ENCODE measurements around the gene NT5DC3.
"Not testable (repeated sequence)": the region's sequence is repeated elsewhere in the genome, so short reads cannot be mapped to it uniquely, and the experiment has no call there.

NT5DC3 gene

DNA sequence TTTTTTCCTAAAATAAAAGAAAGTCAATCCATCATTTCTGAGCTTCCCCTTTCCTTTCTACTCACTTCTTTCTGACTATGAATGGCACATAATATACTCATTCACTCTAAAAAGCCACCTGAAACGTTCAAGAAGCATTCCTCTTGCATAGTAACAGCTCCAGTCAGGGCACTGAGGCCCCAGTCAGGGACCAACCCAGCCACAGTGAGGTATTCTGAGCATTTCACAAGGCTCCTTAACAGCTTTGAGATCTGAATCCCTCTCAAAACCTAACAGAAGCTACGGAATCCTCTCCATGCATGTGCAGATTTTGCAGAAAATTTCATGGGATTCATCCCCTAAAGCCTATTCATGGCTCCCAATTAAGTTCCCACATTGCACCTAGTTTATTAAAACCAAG lies 23.2 kb downstream of the NT5DC3 start:
- CTCF ChIA-PET, result no interaction called here

DNA sequence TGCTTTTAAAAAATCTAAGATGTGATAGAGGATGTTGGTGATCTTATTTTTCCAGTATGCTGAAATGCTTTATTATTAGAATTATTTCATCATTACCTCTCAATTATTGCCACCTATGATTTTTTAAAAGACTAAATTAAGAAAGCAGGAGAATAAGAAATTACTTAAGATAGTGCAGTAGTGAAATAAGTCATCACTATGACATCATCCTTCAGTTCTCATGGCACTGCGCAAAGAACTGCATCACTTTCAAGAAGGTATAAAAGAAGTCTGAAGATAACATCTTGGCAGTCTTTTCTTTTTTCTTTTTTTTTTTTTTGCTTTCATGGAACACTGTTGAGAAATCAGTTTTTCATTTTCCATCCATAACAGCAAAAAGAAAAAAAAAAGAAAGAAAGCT lies 24.4 kb downstream of the NT5DC3 start:
- Mint-ChIP-seq H3K4me1 (no peaks in the 10 kb centered on the region), H3K27me3 (no peaks in the 10 kb centered on the region), H3K27ac (no peak overlapping the region), H3K4me3 (no peak overlapping the region), H3K36me3 (peaks cover 2% of the 10 kb centered on the region), H3K9me3 (peaks cover 4% of the 10 kb centered on the region)
- CTCF ChIA-PET, result no interaction called here
- DNase-seq, result no peak

More for the DNA sequence above, 23.2 kb downstream of the NT5DC3 start:
- Mint-ChIP-seq H3K27ac (no peak overlapping the region), H3K4me1 (no peaks in the 10 kb centered on the region), H3K4me3 (no peak overlapping the region), H3K36me3 (peaks cover 2% of the 10 kb centered on the region), H3K9me3 (peaks cover 7% of the 10 kb centered on the region), H3K27me3 (no peaks in the 10 kb centered on the region)
- DNase-seq, result no peak

DNA sequence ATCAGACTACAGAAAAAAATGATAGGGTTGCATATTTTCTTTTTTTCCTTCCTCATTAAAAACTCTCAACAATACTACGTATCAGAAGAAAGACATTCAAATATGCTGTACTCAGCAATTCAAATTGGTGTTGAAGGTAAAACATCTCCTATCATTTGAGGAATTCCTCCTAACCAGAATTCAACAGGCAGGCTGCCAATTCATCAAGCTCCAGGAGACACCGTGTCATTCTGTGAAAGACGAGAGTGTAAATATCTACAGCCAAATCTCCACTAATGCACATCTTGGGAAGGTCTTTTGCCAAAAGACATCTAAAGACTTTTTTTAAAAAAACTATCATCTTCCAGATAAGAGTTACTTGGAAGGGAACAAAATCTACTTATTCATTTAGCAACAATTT lies 26.6 kb downstream of the NT5DC3 start:
- Mint-ChIP-seq H3K27me3 (no peaks in the 10 kb centered on the region), H3K4me1 (no peaks in the 10 kb centered on the region), H3K9me3 (no peaks in the 10 kb centered on the region), H3K27ac (no peak overlapping the region), H3K4me3 (no peak overlapping the region), H3K36me3 (no peaks in the 10 kb centered on the region)
- no peak for DNase-seq
- CTCF ChIA-PET, result no interaction called here

DNA sequence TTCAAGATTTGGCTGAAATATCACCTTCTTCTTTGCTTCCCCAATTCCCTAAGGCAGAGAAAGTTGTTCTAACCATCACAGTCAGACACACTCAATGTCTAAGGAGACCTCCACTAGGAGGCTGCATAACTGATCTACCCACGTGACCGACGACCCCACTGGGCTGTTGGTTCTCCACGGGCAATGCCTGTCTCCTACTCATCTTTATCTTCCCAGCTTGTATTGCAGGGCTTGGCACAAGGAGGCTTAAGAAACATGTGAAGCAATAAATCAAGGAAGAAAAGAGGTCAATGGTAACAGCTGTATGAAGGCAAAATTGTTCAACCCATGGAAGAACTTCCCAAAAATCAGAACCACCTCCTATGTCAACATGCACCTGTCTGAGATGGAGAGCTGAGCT lies 27.1 kb downstream of the NT5DC3 start:
- Mint-ChIP-seq H3K9me3 (no peaks in the 10 kb centered on the region), H3K4me3 (no peak overlapping the region), H3K27ac (no peak overlapping the region), H3K4me1 (no peaks in the 10 kb centered on the region), H3K27me3 (no peaks in the 10 kb centered on the region), H3K36me3 (no peaks in the 10 kb centered on the region)
- CTCF ChIA-PET, result interaction anchor here (1.3 kb wide), 1 partner anchor 9 kb away, joined by 3 read pairs; no protein-coding TSS in a partner anchor
- DNase-seq, result no peak

DNA sequence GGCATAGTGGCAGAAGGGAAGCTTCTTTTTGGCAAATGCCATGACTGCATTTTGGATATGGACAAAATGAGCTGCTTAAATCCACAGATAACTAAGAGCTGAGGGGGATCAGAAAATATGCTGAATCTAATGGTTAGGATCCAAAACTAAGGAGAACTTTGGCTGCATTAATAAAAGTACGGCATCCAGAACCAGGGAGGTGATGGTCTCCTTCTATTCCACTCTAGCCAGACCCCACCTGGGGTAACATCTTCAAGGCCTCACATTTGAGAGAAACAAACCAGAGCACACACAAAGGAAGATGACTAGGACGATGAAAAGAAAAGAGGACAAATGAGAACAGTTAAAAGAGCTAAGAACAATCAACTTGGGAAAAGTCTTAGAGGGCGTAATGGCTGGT lies 27.6 kb downstream of the NT5DC3 start:
- Mint-ChIP-seq H3K27ac (no peak overlapping the region), H3K9me3 (no peaks in the 10 kb centered on the region), H3K27me3 (no peaks in the 10 kb centered on the region), H3K36me3 (no peaks in the 10 kb centered on the region), H3K4me1 (no peaks in the 10 kb centered on the region), H3K4me3 (no peak overlapping the region)
- CTCF ChIA-PET, result interaction anchor here (1.3 kb wide), 1 partner anchor 8 kb away, joined by 3 read pairs; no protein-coding TSS in a partner anchor
- no peak for DNase-seq

GRCh38 chr12:103812789-103813188 lies 28.2 kb downstream of the NT5DC3 start:
- Mint-ChIP-seq H3K4me1 (no peaks in the 10 kb centered on the region), H3K27me3 (no peaks in the 10 kb centered on the region), H3K36me3 (no peaks in the 10 kb centered on the region), H3K27ac (no peak overlapping the region), H3K9me3 (no peaks in the 10 kb centered on the region), H3K4me3 (no peak overlapping the region)
- CTCF ChIA-PET, result interaction anchor here (1.3 kb wide), 1 partner anchor 8 kb away, joined by 3 read pairs; no protein-coding TSS in a partner anchor
- DNase-seq, result no peak

DNA sequence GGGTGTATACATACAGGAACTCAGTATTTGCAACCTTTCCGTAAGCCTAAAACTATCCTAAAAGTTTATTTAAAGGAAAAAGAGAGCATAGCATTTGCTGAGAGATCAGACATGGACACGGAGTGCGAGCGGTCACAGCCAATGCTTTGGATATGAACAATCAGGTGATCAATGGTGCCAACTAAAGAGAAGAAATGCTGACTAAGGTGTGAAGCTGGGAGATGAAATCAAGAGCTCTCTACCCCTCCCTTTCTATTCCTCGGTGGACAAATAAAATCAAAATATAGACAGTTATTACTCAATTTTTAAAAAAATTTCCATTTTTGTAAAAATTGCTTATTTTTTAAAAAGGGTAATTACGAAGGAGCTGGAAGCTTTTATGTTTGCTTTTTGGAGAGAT lies 29.2 kb downstream of the NT5DC3 start:
- no peaks in the 10 kb centered on the region for H3K36me3 Mint-ChIP-seq
- no peaks in the 10 kb centered on the region for H3K4me1 Mint-ChIP-seq
- no peak overlapping the region for H3K27ac Mint-ChIP-seq
- DNase-seq, result no peak
- H3K4me3 Mint-ChIP-seq, result no peak overlapping the region
- no peaks in the 10 kb centered on the region for H3K9me3 Mint-ChIP-seq
- CTCF ChIA-PET, result no interaction called here
- no peaks in the 10 kb centered on the region for H3K27me3 Mint-ChIP-seq

DNA sequence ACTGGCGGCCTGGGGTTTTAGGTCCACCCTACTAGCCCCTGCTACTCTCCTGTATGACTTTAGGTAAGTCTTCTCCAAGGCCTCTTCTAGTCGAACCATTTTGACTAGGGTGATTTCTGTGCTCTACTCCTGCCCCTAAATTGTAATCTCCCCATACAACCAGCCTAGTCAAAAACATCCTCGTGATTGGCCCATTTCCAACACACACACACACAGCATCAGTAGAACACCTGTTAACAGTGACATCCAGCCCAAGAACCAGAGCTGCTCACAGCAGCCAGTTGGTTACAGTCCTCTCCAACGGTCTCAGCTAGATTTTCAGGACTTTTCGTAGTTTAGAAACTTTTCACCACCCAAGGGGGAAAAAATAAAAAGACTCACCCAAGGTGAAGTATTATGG lies 30.9 kb downstream of the NT5DC3 start:
- Mint-ChIP-seq H3K27ac (no peak overlapping the region), H3K36me3 (peaks cover 2% of the 10 kb centered on the region), H3K4me3 (no peak overlapping the region), H3K9me3 (no peaks in the 10 kb centered on the region), H3K27me3 (no peaks in the 10 kb centered on the region), H3K4me1 (no peaks in the 10 kb centered on the region)
- DNase-seq, result no peak
- CTCF ChIA-PET, result no interaction called here

DNA sequence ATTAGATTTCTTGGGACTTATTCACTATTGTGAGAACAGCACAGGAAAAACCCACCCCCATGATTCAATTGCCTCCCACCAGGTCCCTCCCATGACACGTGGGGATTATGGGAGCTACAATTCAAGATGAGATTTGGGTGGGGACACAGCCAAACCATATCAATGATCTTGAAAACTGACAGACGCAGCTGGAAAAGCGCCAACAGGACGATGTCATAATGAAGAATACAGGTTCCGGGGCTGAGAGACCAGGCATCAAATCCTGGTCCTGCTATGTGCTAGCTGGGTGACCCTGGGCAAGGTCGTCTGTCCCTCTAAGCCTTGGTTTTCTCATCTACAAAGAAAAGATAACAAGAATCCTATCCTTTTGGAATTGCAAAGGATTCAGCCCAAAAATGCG lies 31.4 kb downstream of the NT5DC3 start:
- H3K4me3 Mint-ChIP-seq, DNase-seq, H3K27ac Mint-ChIP-seq, H3K27me3 Mint-ChIP-seq, H3K36me3 Mint-ChIP-seq, H3K9me3 Mint-ChIP-seq, H3K4me1 Mint-ChIP-seq: not testable (repeated sequence)
- CTCF ChIA-PET, result interaction anchor here (0.6 kb wide), 1 partner anchor 30 kb away, joined by 3 read pairs; no protein-coding TSS in a partner anchor

GRCh38 chr12:103809154-103809553 lies 31.9 kb downstream of the NT5DC3 start:
- Mint-ChIP-seq H3K27me3 (no peaks in the 10 kb centered on the region), H3K4me3 (no peak overlapping the region), H3K4me1 (no peaks in the 10 kb centered on the region), H3K9me3 (no peaks in the 10 kb centered on the region), H3K27ac (no peak overlapping the region), H3K36me3 (peaks cover 2% of the 10 kb centered on the region)
- CTCF ChIA-PET, result interaction anchor here (0.6 kb wide), 1 partner anchor 30 kb away, joined by 3 read pairs; no protein-coding TSS in a partner anchor
- no peak for DNase-seq

GRCh38 chr12:103808239-103808880 lies 32.7 kb downstream of the NT5DC3 start:
- Mint-ChIP-seq H3K36me3 (peaks cover 2% of the 10 kb centered on the region), H3K4me3 (no peak overlapping the region)

GRCh38 chr12:103807561-103808238 lies 33.3 kb downstream of the NT5DC3 start:
- Mint-ChIP-seq H3K36me3 (peaks cover 2% of the 10 kb centered on the region), H3K27me3 (no peaks in the 10 kb centered on the region), H3K4me1 (no peaks in the 10 kb centered on the region), H3K4me3 (no peak overlapping the region), H3K27ac (no peak overlapping the region), H3K9me3 (no peaks in the 10 kb centered on the region)
- CTCF ChIA-PET, result no interaction called here
- DNase-seq, result no peak

More at GRCh38 chr12:103808239-103808880, 32.7 kb downstream of the NT5DC3 start:
- H3K27me3 Mint-ChIP-seq, result no peaks in the 10 kb centered on the region
- DNase-seq, result no peak
- no peak overlapping the region for H3K27ac Mint-ChIP-seq
- CTCF ChIA-PET, result no interaction called here
- H3K4me1 Mint-ChIP-seq, result no peaks in the 10 kb centered on the region
- no peaks in the 10 kb centered on the region for H3K9me3 Mint-ChIP-seq

- H3K4me3 Mint-ChIP-seq, result no peak overlapping the region
- no peaks in the 10 kb centered on the region for H3K9me3 Mint-ChIP-seq
- peaks cover 2% of the 10 kb centered on the region for H3K36me3 Mint-ChIP-seq
- no peak for DNase-seq
- no peaks in the 10 kb centered on the region for H3K4me1 Mint-ChIP-seq
- CTCF ChIA-PET, result no interaction called here
- H3K27ac Mint-ChIP-seq, result no peak overlapping the region
- H3K27me3 Mint-ChIP-seq, result no peaks in the 10 kb centered on the region
Observed at GRCh38 chr12:103806803-103807202, 34.2 kb downstream of the NT5DC3 start.

GRCh38 chr12:103805655-103806360 lies 35.2 kb downstream of the NT5DC3 start:
- Mint-ChIP-seq H3K27ac (no peak overlapping the region), H3K36me3 (peaks cover 2% of the 10 kb centered on the region), H3K9me3 (no peaks in the 10 kb centered on the region), H3K4me1 (no peaks in the 10 kb centered on the region), H3K27me3 (no peaks in the 10 kb centered on the region), H3K4me3 (no peak overlapping the region)
- no peak for DNase-seq
- CTCF ChIA-PET, result interaction anchor here (1.4 kb wide), 1 partner anchor 8 kb away, joined by 3 read pairs; no protein-coding TSS in a partner anchor

- no peaks in the 10 kb centered on the region for H3K9me3 Mint-ChIP-seq
- DNase-seq, result no peak
- H3K27ac Mint-ChIP-seq, result no peak overlapping the region
- CTCF ChIA-PET, result no interaction called here
- H3K36me3 Mint-ChIP-seq, result peaks cover 5% of the 10 kb centered on the region
- no peak overlapping the region for H3K4me3 Mint-ChIP-seq
- peaks cover 6% of the 10 kb centered on the region for H3K4me1 Mint-ChIP-seq
- H3K27me3 Mint-ChIP-seq, result no peaks in the 10 kb centered on the region
Observed at GRCh38 chr12:103803847-103804246, 37.2 kb downstream of the NT5DC3 start.
